Osteocyte (in vitro differentiated cells): ENCODE results near the gene TMEM161A. TPM values are rescaled to one million over a fixed set of nuclear protein-coding genes. Genes with fewer than 3 reads are reported as not detected.

ENCODE experiments used
- DNase-seq: peaks from one replicate; pipeline ENCODE4 v3.0.0; 2021; ENCODE audit warnings: mixed read lengths; ENCODE audit not compliant: unreplicated experiment; ENCODE audit errors: extremely low spot score
- H3K27ac Mint-ChIP-seq: one replicate; pipeline ENCODE4 v1.8.0; 2021; ENCODE audit warnings: mild to moderate bottlenecking, mixed read lengths; ENCODE audit not compliant: unreplicated experiment
- H3K27me3 Mint-ChIP-seq: one replicate; pipeline ENCODE4 v1.8.0; 2021; ENCODE audit warnings: mixed read lengths; ENCODE audit not compliant: unreplicated experiment
- H3K36me3 Mint-ChIP-seq: one replicate; pipeline ENCODE4 v1.8.0; 2021; ENCODE audit warnings: mixed read lengths; ENCODE audit not compliant: unreplicated experiment
- H3K4me1 Mint-ChIP-seq: one replicate; pipeline ENCODE4 v1.8.0; 2021; ENCODE audit warnings: mixed read lengths; ENCODE audit not compliant: unreplicated experiment
- H3K4me3 Mint-ChIP-seq: one replicate; pipeline ENCODE4 v1.8.0; 2021; ENCODE audit warnings: mild to moderate bottlenecking, moderate library complexity, mixed read lengths; ENCODE audit not compliant: unreplicated experiment
- H3K9me3 Mint-ChIP-seq: one replicate; pipeline ENCODE4 v1.8.0; 2021; ENCODE audit warnings: mixed read lengths; ENCODE audit not compliant: unreplicated experiment
- CTCF ChIP-seq: fragments of 200-600 bp; sonication (generic); IDR thresholded peaks from 2 replicates; pipeline ENCODE4 v1.5.0; 2021; ENCODE audit warnings: antibody characterized with exemption, mild to moderate bottlenecking, moderate library complexity
- total RNA-seq: library from RNA; stranded (reverse); gene quantifications from 2 replicates; pipeline ENCODE4 v1.2.1, GENCODE V29; 2021

Gene TMEM161A
- total RNA-seq, 1 donor from 2014 or later: 34.3 TPM

- Mint-ChIP-seq H3K27ac (no peak overlapping the region), H3K4me1 (no peaks in the 10 kb centered on the region), H3K4me3 (no peak overlapping the region), H3K27me3 (no peaks in the 10 kb centered on the region), H3K36me3 (peaks cover 3% of the 10 kb centered on the region), H3K9me3 (no peaks in the 10 kb centered on the region)
- DNase-seq: no peak
- no peak for TF ChIP-seq CTCF
Measured at GRCh38 chr19:19160461-19161035, 22.3 kb upstream of the TMEM161A start.

DNA sequence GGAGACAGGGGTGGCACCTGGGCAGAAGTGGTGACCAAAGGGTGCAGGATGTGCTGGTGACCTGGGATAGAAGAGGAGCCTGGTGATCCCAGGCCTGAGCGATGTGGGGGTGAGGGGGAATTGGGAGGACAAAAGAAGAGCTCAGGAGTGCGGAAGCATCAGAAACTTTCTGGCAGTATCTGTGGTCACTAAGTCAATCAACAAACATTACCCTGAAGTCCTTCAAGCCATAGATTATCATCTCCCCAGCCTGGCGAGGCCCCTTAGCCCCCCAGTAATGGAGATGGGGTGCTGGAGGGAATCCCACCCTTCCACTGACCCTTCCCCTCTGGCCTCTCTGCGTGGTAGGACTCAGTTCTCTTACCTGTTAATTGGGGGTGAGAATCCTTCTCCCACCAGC, 21.3 kb upstream of the TMEM161A start:
- no peaks in the 10 kb centered on the region for H3K27me3 Mint-ChIP-seq
- TF ChIP-seq CTCF: no peak
- DNase-seq: no peak
- H3K36me3 Mint-ChIP-seq: peaks cover 3% of the 10 kb centered on the region
- H3K4me1 Mint-ChIP-seq: no peaks in the 10 kb centered on the region
- no peaks in the 10 kb centered on the region for H3K9me3 Mint-ChIP-seq
- no peak overlapping the region for H3K27ac Mint-ChIP-seq
- no peak overlapping the region for H3K4me3 Mint-ChIP-seq

- no peak overlapping the region for H3K27ac Mint-ChIP-seq
- no peaks in the 10 kb centered on the region for H3K4me1 Mint-ChIP-seq
- no peak for DNase-seq
- no peak overlapping the region for H3K4me3 Mint-ChIP-seq
- no peak for TF ChIP-seq CTCF
- peaks cover 3% of the 10 kb centered on the region for H3K36me3 Mint-ChIP-seq
- H3K27me3 Mint-ChIP-seq: no peaks in the 10 kb centered on the region
- no peaks in the 10 kb centered on the region for H3K9me3 Mint-ChIP-seq
Measured at GRCh38 chr19:19157808-19158207, 19.5 kb upstream of the TMEM161A start.

GRCh38 chr19:19155495-19156219, 17.4 kb upstream of the TMEM161A start:
- DNase-seq: no peak
- Mint-ChIP-seq H3K4me3 (no peak overlapping the region), H3K4me1 (no peaks in the 10 kb centered on the region), H3K9me3 (no peaks in the 10 kb centered on the region), H3K27me3 (no peaks in the 10 kb centered on the region), H3K36me3 (peaks cover 3% of the 10 kb centered on the region), H3K27ac (no peak overlapping the region)
- no peak for TF ChIP-seq CTCF

GRCh38 chr19:19154768-19155494, 16.7 kb upstream of the TMEM161A start:
- Mint-ChIP-seq H3K27me3 (no peaks in the 10 kb centered on the region), H3K4me3 (no peak overlapping the region), H3K36me3 (peaks cover 3% of the 10 kb centered on the region), H3K27ac (no peak overlapping the region), H3K4me1 (no peaks in the 10 kb centered on the region), H3K9me3 (no peaks in the 10 kb centered on the region)
- TF ChIP-seq CTCF: no peak
- no peak for DNase-seq
